GM21619 (cell line): Measurements from ENCODE around the gene ZNF750.
"Not testable (repeated sequence)": the region's sequence is repeated elsewhere in the genome, so short reads cannot be mapped to it uniquely, and the experiment has no call there.

ENCODE experiments used
- ATAC-seq: cut with Tn5 transposase; IDR thresholded peaks from one replicate; pipeline ENCODE4 v1.9.1; 2021; ENCODE audit not compliant: unreplicated experiment

ZNF750 gene

DNA sequence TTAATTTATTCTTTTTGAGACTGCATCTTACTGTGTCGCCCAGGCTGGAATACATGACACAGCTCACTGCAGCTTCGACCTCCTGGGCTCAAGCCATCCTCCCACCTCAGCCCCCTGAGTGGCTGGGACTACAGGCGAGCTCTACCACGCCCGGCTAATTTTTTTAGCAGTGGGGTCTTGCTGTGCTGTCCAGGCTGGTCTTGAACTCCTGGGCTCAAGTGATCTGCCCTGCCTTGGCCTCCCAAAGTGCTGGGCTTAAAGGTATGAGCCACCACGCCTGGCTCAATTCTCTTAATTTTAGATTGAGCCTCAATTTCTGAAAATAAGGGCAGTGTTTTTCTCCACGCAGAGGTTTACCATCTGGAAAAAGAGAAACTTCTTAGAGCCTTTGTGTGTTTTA is 41.1 kb downstream of the ZNF750 start:
- no peak for ATAC-seq

DNA sequence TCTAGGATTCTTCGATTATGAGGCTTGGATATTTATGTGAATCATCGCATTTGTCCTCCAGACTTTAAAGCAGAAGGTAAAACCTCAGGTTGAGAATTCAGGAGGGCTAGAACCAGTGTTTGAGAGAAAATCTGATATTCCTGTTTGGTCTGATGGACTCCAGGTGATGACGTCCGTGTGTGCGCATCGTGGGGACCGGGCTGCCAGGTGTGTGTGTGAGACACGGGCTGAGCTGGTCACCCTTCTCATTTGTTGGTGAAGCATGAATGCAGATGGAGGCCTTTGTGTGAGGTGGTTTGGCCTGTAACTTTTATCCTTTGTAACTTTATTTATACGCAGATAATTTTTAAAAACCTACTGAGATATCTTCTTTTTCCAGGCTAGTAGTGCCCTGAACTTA is 42.8 kb downstream of the ZNF750 start:
- ATAC-seq: no peak

DNA sequence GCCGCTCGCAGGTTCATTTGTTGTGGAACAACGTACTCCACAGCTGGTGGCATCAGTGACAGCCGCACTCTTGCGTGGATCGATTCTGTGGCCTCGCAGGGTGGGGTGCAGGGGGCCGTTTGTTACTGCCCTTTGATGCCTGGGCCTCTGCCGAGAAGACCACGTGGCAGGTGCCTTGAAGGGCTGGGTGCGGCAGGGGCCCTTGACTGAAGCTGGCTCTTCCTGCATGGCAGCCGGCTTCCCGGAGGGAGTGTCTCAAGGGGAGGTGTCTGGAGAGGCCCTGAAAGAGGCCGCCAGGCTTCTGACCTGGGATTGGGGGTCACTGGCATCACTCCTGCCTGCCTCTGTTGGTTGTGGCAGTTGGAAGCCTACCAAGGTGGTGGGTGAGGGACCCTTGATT is 44.2 kb downstream of the ZNF750 start:
- ATAC-seq: no peak

DNA sequence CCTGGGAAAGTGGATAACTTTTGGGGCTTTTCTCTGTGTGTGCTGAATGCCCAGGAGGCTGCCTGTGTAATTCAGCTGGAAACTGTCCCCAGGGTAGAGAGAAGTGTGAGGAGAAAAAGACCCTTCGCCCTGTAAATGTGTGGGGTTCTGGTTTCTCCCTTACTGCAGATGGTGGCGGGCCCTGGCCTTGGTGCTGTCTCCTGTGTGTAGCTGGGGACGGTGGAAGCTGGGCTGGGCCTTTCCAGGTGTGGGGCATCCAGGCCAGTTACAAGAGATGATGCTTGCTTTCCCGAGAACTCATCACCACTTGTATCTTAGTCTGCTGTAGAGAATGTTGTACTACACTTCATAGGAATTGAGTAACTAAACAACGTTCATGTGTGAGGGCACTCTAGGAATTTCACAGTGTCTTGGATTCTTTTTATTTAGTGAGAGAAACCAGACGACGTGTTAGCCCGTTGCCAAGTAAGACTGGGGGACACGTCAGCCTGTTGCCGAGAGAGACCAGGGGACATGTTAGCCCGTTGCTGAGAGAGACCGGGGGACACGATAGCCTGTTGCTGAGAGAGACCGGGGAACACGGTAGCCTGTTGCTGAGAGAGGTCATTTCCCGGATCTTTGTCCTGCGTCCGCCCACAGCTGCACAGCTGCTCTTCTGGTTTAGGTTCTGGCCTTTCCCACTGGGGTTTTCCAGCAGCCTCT is 44.9 kb downstream of the ZNF750 start:
- ATAC-seq: no peak

DNA sequence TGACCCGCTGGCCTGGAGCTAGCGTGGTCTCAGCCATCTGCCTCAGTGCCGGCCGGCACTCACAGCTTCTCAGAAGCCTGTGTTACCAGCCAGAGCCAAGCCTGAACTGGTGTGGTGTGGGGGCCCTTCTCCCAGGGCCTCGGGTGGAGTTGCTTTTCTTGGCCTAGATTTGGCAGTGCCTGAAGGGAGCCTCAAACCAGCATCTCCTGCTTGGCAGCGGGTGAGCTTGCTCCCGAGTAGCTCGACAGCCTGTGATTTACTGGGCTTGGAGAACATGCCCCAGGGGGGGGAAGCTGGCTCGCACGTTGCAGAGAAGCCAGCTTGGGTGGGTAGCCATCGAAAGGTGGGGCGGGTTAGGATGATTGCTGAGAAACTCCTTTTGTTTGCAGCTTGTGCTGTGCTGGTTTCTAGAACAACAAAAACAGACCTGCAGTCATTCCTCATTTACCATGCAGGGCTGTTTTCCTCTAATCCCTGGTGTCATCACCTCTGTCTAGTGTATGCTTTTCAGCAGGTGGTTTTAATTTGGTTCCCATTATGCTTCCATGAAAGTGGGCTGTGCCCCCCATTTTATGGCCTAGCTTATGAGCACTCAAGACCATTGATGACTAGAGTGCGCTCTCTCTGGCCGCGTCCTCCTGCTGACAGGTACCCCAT is 45.7 kb downstream of the ZNF750 start:
- ATAC-seq: no peak

DNA sequence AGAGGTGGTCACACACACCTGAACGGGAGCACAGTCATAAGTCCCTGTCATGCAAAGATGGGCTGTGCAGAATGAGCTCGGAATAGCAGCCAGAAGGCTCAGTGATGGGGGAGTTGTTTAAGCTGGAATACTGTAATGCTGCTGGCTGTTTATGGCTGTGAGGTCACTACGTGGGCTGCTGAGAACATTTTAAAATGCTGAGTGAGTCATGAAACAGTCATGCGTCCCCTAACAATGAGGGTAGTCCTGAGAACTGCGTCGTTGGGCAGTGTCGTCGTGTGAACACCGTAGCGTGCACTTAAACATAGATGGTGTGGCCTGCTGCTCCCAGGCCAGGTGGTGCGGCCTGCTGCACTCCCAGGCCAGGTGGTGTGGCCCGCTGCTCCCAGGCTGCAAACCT is 48.3 kb downstream of the ZNF750 start:
- ATAC-seq: no peak

DNA sequence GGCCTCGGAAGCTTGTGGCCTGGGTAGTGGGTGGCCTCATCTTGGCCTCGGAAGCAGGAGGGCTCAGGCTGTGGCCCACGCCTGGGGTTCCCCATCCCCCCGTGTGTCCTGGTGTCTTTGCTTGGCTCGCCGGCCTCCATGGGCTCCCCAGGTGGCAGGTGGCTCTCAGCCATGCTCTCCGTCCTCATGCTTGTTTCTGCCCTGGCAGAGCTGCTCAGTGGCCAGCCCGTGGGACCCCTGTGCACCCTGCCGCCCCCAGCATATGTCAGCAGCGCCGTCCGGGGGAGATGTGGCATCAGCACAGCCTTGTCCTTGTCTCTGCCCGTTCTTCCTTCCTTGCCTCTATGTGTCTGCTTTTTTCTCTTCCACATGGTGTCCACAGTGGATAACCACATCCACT is 49.4 kb downstream of the ZNF750 start:
- ATAC-seq: no peak

DNA sequence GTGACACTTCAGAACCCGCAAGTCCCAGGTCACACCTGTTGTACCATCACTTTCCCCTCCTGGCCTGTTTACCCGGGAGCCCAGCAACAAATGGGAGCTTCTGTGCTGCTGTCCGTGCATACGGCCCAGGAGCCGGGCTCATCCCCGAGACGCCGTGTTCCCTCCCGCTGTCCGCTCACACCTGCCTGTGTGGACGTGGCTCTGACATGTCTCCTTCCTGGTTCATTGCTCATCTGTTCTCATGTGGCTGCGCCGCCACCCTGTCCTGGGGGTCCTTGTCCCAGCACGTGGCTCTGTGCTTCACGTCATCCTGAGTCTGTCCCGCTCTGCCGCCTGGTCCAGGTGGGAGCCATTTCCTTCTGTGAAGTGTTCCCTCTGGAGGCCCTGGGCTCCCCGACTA is 50.0 kb downstream of the ZNF750 start:
- no peak for ATAC-seq

DNA sequence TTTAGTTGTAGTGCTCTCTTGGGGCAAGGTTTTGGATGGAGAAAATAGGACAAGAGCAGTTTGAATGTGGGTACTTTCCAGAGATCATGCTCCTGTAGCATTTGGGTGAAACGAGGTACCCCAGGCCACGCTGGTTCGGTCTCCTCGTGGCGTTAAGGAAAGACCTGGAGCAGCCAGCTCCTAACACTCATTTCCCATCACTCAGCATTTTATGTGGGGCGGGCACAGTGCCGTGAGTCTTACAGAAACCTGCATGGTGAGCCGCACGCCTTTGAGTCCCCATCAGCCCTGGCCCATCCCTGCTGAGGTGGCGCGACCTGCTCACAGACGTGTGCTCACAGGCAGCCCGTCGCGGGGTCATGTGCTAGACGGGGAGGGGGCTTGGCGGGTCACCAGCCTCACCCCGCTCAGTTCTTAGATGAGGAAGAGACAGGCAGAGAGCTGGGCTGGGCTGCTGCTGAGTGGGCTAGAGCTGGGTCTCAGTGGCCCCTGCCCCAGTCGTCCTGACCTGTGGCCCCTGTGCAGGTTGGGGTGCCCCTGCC is 50.7 kb downstream of the ZNF750 start:
- no peak for ATAC-seq

DNA sequence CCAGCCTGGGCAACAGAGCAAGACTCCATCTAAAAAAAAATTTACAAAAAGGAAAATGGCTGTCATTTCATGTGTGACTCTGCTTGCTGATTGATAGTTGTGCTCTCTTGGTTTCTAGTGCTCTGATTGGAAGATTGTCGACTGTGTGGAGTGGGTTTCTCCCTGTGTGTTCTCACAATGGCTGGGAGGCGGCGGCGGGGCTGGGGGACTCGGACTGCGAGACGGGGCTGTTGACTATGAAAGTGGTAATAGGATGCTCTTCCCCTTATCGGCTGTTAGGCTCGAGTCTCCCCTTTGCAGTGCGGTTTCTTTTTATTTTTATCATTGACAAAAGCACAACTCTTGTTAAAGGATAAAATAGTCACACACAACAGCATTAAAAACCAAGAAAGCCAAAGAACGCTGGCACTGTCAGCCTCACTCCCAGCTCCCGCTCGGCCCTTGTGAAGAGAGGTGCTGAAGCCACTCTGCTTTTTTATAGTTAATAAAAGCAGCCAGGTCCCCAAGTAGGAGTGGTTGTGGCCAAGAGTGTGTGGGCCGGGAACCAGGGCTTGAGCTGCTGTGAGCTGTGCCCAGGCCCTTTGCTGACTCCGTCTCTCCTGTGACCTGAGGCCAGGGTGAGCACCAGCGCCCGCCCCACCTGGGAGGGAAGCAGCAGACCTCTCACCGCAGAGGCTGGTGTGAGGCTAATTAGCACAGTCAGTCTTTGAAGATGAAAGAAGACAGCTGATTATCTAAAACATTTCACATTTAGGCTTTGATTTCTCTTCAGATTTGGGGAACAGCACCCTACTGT is 51.4 kb downstream of the ZNF750 start:
- ATAC-seq: no peak

DNA sequence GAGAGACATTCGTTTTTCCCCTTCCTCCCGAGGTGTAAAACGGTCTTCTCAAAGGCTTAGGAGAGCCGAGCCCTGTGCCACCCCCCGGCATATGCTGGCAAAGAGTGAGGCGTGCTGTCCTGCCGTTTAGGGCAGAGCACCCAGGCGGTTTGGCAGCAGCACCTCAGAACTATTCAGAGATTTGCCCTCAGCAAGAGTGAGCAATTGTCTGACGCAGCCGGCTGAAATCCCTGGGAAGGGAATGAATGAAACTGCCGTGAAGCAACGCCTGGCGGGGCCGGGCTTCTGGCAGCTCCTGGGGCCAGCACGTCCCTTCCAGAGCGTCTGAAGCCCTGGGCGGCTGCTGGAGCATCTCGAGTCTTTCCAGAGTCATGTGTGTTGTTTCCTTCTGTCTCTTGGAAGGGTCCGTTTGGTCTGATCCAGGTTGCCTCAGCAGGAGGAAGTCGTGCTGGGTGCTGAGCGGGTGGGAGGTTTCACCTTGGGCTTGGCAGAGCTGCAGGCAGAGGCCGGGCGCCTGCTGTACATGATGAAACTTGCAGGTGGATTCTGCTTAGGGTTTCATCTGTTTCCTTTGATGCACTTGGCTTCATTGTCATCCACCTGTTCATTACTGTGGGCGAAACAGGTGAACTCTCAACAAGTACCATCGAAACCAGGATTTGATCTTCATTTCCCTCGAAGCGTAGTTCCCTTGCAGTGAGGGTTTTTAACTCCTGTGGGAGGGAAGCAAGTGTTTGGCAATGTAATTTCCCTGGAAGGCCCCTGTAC is 52.6 kb downstream of the ZNF750 start:
- ATAC-seq: no peak

DNA sequence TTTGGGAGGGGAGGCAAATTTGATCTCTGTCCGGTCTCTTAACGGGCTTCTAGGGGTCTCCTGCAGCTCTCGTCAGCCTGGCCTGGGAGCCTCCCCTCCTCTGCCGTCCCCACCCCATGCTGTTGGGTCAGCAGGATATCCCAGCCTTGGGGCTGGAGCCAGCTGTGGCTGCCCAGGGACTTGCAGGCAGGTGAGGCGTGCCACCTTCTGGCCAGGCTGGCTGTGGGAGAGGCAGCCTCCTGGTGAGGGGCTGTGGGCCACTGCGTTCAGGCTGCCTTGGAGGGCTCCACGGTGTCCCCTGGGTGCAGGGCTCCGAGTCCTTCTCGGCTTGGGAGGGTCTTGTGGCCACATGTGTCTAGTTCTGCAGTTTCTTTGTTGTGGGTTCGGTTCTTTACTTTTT is 53.4 kb downstream of the ZNF750 start:
- no peak for ATAC-seq

DNA sequence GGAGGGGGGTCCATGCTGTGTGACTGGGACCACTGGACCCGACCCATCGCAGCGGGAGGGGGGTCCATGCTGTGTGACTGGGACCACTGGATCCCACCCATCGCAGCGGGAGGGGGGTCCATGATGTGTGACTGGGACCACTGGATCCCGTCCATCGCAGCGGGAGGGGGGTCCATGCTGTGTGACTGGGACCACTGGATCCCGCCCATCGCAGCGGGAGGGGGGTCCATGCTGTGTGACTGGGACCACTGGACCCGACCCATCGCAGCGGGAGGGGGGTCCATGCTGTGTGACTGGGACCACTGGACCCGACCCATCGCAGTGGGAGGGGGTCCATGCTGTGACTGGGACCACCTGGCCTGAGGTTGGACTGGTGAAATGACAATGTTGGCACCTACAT is 54.2 kb downstream of the ZNF750 start:
- ATAC-seq: not testable (repeated sequence)

DNA sequence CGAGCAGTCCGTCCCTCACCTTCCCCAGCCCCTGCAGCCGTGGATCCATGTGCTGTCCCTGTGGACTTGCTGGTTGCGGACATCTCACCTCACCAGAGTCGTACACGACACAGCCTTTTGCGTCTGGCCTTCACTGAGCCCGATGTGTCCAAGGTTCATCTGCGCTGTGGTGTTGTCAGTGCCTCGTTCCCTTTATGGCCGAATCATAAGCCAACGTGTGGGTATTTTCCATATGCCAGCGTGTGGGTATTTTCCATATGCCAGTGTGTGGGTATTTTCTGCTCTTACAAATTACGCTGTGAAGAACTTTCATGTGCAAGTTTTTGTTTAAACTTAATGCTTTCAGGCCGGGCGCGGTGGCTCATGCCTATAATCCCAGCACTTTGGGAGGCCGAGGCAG is 56.3 kb downstream of the ZNF750 start:
- no peak for ATAC-seq

DNA sequence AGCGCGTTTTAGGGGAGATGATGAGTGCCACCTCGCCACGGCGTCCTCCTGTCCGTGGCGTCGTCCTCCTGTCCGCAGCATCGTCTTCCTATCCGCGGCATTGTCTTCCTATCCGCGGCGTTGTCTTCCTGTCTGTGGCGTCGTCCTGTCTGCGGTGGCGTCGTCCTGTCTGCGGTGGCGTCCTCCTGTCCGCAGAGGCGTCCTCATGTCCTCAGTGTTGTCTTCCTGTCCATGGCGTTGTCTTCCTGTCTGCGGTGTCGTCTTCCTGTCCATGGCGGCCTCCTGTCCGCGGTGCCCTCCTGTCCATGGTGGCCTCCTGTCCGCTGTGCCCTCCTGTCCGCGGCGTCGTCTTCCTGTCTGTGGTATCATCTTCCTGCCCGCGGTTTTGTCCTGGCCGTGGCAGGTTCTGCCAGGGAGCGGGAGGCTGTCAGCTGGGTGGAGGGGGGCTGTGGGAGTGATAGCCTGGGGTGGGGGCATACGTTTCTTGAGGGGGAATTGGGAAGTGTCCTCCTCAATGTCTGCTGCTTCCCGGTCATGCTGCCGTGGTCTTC is 57.1 kb downstream of the ZNF750 start:
- no peak for ATAC-seq

DNA sequence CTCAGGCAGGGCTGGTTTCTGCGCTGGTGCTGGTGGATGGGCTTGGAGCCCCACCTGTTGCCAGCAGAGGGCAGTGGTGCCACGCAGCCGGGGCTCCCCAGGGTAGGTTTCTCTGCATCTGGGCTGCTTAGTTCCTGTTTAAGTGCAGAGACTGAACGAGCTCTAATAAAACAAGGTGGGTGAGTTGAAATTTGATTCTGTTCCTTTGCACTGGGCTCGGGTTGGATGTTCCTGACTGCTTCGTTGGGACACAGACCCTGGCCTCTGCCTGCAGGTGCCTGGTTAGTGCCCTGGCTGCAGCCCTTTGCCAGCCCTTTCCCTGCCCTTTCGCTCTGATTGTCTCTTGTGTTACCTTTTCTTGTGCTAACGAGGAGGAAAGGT is 57.9 kb downstream of the ZNF750 start:
- no peak for ATAC-seq

DNA sequence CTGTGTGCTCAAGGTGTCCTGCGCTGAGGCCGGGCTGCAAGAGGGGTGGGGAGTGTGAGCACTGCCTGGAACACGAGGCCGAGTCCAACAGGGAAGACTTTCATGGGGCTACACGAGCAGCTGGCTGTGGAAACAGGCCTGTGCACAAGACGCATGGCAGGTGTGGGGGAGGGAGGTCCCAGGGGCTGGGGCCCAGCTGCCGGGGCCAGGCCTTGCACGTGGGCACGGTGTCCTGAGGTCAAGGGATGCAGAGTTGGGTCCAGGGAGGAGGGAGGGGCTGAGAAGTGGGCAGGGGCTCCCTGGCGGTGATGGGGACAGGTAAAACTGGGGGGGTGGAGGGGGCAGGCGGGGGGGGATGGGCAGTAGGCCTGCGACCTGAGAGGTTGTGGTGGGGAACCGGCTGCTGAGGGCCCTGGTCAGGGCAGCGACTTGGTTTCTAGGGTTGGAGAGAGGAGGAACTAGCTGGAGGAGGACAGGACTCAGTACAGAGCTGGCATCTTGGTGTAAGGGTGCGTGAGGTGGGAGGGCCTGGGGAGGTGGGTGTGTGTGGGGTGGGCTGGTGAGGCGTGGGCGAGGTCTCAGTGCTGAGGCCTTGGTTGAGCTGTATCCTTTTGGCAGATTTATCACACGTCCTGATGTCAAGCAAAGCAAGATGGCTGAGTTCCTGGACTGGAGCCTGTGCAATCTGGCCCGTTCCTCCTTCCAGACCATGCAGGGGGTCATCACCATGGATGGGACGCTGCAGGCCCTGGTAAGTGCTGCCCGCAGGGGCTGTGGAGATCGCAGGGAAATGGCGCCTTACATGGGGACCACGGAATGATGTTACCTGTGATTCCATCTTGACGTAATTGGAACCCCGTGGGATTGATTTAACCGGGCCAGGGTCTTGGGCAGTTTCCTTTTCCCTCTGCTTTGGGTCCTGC is 58.6 kb downstream of the ZNF750 start:
- ATAC-seq: no peak

DNA sequence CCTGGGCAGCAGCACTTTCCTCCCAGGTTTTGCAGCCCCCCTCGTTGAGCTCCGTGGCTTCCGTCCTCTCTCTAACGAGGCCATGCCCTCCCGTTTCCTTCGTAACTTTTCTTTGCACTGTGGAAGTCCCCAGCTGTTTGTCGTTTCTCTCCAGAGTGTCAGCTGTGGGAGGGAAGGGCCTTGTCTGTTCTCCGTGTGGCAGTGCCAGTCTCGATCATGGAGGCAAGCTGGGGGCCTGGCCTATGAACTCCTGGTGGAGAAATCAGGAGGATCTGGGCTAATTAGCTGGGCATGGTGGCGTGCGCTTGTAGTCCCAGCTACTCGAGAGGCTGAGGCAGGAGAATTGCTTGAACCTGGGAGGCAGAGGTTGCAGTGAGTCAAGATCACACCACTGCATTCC is 59.6 kb downstream of the ZNF750 start:
- no peak for ATAC-seq

DNA sequence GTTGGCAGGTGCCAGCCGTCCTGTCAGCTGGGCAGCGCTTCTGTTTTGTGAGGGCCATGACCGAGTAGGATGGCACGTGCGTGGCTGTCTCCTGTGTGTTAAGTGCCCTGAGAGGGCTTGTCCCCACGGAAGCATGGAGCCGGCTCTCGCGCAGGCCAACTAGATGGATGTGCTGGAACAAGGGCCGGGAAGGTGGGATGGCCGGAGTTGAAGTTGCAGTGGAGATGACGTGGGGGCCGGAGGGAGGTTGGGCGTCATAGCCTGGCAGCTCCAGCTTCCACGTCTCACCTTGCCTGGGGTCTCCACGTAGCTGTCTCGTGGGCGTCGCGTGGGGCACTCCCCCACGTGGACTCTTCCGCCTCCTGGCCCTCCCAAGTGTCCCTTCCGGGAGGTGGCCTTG is 60.3 kb downstream of the ZNF750 start:
- ATAC-seq: no peak
